ENCODE measurements around the gene TTC5.
"Not testable (repeated sequence)": the region's sequence is repeated elsewhere in the genome, so short reads cannot be mapped to it uniquely, and the experiment has no call there.

The TTC5 gene, protein sequence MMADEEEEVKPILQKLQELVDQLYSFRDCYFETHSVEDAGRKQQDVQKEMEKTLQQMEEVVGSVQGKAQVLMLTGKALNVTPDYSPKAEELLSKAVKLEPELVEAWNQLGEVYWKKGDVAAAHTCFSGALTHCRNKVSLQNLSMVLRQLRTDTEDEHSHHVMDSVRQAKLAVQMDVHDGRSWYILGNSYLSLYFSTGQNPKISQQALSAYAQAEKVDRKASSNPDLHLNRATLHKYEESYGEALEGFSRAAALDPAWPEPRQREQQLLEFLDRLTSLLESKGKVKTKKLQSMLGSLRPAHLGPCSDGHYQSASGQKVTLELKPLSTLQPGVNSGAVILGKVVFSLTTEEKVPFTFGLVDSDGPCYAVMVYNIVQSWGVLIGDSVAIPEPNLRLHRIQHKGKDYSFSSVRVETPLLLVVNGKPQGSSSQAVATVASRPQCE

DNA sequence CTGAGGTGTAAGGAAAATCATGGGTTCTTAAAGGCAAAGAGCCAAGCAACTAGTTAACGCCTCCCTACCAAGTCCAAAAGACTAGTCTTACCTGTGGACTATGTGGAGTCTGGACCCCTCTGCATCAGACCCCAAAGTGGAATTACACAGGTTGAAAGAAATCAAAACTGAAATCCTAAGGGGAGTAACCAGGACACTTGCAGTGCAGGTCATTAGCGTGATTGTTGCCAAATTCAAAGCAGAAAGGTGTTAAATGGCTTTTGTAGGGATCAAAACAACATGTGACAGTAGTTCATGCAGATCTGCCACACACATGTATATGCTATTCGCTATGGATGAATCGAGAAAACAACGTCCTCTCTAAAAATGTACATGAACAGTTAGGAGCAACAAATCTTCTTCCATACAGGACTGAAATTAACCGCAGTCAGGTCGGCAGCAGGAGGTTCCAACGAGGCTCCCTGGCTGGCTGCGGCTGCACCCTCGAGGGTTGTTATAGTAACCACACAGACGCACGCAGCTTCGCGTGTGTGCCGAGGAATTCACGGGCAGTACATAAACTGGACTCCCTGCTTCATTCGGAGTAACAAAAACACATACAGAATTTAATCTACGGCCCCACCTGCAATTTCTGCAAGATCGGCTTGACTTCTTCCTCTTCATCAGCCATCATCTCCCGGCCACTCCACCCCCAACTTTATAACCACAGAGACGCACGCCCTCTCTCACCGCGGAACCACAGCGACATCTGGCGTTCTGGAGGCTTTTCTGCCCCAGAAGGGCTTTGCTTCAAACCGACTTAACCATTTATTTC lies at the start of gene TTC5:
Gene TTC5 (minus strand): TSS at position 687 of the 814 bp plus-strand sequence. CDS start 14 bp downstream, at position 673.
- peak; percentile 68 for DNase-seq

DNA sequence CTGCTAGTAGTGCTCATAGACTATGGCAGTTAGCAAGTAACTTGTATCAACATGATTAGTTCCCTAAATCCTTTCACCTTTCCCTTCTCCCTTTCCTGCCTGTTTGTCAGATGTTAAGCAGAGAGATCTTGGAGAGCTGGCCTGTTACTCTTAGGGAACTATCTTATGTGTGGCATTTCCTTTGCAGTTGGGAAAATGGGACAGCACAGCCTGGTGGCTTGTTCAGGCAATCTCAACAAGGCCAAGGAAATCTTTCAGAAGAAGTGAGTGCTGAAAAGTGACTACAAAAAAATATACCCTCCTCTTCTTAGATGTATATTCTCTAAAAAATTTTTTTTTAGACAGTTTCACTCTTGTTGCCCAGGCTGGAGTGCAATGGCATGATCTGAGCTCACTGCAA lies 45.1 kb upstream of the TTC5 start:
- DNase-seq: no peak

DNA sequence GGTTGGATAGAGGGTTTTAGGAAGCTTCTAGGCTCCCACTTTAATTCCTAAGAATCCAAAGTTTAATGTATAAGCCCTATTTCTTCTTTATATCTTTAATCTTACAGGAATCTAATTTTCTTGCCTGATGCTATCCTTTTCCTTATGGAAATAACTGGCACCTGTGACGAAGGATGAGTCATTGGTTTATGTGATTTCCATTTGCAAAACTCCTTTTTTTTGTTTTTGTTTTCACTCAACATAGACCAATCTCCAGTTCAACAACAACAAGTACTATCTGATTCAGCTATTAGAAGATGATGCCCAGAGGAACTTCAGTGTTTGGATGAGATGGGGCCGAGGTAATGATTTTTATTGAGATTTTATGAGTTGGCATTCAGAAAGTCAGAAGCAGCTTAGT lies 44.5 kb upstream of the TTC5 start:
- DNase-seq: no peak

DNA sequence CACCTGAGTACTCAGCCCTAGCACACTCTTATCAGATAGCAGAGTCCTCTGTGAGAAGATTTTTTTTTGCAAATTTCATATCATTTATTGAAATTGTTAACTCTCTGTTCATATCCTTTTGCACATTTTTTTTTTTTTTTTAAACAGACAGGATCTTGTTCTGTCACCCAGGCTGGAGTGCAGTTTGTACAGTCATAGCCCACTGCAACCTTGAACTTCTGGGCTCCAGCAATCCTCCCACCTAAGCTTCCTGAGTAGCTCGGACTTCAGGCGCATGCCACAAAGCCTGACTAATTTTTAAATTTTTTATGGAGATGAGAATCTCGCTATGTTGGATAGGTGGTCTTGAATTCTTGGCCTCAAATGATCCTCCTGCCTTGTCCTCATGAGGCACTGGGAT lies 42.0 kb upstream of the TTC5 start:
- DNase-seq: no peak

DNA sequence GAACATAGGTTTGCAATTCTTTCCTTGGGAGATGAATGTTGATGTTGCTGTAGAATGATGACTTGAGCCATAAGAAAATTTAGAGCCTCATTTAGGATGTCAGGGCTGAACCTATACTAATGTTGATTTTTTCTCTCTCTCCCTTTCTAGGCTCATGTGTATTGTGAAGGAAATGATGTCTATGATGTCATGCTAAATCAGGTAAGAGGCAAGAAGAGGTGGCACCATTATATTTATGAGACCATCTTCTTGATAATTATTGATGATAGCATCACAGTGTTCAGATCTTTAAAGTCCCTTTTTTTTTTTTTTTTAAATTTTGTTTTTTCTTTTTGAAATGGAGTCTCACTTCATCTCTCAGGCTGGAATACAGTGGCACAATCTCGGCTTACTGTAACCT lies 41.0 kb upstream of the TTC5 start:
- DNase-seq: no peak

DNA sequence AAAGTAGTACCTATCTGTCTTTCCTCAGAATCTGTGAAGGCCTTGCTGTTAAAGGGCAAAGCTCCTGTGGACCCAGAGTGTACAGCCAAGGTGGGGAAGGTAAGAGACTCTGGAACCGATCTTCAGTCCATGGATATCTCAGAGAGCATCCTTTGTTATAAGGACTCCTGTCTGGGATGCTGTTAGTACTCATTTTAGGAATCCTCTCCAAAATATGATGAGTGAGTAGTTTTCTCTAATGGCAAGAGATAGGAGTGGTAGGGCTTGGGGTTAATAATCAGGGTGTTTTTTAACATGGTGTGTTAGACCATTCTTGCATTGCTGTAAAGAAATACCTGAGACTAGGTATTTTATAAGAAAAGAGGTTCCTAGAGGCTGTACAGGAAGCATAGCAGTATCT lies 39.6 kb upstream of the TTC5 start:
- no peak for DNase-seq

DNA sequence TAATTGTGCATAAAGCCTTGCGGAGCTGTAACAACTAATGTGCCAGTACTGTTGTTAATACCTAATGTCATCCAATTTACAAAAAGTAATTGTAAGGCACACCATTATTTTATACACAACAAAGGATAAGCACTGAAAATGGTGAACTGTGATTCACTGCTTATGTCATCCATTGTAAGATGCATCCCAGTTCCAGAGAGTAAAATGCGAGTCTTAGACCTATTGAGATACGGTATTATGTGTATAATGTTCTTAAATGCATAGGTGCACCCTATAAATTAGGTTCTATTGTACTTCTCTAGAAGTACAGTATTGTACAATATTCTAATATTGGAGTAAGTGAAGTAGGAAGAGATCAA lies 38.1 kb upstream of the TTC5 start:
- DNase-seq: no peak

DNA sequence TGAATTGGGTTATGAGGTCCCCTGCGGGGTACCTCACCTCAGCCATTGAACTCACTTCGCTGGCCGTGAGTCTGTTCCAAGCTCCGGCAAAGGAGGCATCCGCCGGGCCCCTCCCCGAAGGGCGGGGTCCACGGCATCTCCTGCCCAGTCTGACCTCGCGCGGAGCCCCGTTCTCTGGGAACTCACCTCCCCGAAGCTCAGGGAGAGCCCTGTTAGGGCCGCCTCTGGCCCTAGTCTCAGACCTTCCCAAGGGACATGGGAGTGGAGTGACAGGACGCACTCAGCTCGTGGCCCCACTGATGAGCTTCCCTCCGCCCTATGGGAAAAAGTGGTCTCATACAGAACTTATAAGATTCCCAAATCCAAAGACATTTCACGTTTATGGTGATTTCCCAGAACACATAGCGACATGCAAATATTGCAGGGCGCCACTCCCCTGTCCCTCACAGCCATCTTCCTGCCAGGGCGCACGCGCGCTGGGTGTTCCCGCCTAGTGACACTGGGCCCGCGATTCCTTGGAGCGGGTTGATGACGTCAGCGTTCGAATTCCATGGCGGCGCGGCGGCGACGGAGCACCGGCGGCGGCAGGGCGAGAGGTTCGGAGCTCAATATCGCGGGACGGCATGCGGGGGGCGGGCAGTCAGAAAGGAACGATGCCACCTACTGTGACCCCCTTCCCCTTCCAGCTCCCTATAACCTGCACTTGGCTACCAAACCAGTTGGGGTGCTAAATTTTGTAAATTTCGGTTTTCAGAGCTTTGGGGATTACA lies 37.5 kb upstream of the TTC5 start, which contains the start of gene PARP2:
Gene PARP2 (plus strand): TSS at position 544 of the 770 bp plus-strand sequence. CDS start 7 bp downstream, at position 551.
- peak; percentile 100 for DNase-seq

DNA sequence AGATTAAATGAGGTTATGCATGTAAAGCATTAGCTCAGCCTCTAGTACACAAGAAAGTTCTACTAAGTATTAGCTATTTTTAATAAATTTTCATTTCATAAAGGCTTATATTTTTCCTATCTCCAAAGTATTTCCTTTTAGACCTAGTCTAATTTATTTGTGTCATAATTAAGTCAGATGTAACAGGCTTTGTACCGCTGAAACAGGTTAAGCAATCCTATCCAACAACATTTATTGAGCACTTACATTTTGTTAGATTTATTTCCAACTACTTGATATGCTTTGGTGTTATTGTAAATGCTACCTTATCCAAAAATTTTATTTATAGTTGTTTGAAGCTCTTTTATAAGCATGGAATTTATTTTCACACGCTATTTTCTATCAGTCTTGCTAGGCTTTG lies 35.9 kb upstream of the TTC5 start:
- no peak for DNase-seq

DNA sequence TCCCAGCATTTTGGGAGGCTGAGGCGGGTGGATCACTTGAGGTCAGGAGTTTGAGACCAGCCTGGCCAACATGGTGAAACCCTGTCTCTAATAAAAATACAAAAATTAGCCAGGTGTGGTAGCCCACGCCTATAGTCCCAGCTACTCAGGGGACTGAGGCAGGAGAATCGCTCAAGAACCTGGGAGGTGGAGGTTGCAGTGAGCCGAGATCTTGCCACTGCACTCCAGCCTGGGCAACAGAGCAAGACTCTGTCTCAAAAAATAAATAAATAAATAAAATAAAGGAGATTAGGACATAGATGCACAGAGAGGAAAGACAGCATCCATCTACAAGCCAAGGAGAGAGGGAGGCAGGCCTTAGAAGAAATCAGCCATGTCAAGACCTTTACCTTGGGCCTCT lies 35.3 kb upstream of the TTC5 start:
- not testable (repeated sequence) for DNase-seq

DNA sequence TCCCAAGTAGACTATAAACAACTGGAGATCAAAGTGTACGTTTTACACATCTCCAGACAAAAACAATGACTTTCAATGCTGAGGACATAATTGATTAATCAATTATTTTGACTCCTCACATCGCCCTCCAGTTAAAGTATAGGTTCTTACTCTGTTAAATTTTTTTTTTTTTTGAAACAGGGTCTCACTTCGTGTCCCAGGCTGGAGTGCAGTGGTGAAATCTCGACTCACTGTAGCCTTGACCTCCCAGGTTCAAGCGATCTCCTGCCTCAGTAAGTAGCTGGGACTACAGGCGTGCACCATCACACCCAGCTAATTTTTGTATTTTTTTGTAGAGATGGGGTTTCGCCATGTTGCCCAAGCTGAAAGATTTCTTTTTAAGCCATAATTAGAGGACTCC lies 28.3 kb upstream of the TTC5 start:
- DNase-seq: no peak

DNA sequence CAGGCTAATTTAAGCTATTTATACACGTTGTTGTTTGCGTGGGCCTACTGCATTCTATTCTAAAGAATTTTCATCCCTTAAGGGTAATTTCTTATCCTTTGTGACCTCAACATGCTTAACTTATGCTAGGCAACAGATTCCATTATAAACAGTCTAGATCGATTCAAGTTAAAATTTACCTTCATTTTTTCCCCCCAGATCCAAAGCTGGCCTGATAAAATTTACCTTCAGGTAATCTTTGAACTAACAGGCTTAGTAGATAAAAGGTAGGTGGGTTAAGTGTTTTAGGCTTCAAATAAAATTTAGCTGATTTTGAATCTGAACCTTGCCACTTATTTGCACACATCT lies 27.7 kb upstream of the TTC5 start:
- DNase-seq: no peak

DNA sequence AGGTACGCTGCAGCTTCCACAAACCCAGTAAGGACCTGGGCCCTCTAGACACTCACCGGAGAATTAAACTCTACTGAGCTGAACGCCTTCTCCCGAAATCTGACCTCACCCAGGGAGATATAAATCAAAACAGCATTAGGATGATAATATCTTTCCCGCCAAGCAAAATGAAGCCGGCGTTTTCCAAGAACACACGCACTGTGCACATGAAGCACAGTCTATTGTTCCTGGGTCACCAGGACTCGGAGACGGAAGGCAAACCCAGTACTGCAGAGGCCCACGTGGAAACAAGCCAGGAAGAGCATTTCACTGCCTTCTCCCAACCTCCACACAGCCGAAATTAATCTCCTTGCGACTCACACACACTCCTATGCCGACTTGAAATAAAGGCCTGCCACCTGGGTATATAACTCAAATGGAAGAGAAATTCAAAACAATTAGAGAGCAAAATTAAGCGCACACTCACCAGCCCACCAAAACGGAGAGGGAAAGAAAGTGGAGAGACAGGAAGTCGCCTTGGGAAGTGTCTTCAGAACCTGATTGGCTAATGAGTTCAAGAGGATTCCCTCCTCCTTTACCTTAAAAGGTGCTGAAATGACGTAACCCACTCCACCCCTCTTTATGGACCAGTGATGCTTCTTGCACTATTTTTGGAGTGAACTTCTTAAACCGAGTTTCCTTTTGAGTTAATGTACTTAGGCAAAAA lies 27.2 kb upstream of the TTC5 start, which contains the start of gene CCNB1IP1:
Gene CCNB1IP1 (minus strand): TSS at position 492 of the 706 bp plus-strand sequence. CDS start 16,756 bp downstream, outside the sequence.
- peak; percentile 96 for DNase-seq

DNA sequence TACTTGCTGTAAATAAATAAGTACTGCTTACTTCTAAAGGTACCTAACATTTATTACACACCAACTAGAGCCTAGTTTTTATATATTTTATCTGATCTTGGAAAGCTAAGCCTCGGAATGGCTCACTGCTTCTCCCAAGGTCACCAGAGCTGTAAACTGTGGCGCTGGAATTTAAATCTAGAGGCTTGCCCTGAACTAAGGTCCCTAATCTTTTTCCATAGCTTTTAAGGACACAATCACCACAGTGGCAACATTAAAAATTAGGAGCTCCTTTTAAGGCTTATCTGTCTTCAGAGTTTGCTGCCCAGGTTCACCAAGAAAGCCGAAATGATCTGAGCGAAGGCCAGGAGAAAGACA lies 26.7 kb upstream of the TTC5 start:
- DNase-seq: no peak

DNA sequence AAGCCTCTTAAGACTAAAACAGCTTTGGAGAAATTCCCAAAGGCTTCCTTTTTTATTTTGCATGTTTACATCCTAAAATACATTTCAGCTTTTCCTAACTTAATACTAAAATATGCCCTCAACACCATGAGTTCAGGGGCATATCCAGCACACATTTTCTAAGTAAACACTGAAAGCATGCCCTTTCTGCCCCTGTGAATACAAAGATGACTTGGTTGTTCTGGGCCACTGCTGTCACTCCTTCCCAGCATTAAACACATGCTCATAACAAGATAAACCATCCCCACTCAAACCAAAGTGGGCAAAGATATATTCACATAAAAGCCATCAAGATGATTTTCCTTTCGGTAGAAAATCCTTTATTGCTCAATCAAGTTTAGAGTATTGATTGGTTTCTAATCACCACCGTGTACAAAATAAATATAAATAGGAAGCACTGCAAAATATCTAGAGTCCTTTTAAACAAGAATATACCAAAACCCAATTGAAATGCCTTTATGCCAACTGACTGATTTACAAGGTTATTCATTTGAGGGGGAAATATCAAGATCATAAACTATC lies 25.4 kb upstream of the TTC5 start:
- DNase-seq: no peak

DNA sequence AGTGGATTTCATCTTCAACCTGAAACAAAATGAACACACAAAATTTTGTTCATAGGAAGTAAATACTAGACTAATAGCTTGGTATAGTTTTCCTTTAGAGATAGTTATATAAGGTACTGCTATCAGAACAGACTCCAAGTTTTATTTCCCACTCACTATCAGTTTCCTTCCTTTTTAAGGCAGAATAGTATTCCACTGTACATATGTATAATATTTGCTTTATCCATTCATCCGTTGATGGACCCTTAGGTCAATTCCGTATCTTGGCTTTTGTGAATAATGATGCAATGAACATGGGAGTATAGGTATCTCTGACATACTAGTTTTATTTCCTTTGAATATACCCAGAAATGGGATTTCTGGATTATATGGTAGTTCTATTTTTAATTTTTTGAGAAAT lies 23.6 kb upstream of the TTC5 start:
- no peak for DNase-seq

DNA sequence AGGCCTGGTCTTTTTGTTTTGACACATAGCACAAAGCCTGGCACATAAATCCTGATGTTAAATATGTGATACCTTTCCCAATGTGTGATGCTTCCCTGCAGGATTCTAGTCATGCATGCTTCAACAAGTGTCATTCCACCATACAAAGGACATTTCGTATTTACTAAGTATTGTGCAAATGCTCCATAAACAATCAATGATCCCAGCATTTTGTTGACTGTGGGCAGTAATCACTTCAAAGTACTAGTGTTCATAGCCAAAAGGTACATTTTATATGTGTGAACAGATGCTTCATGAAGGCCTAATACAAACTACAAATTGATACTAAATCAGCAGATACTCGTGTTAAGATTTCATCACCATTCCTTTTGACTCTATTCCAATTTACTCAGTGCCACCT lies 23.0 kb upstream of the TTC5 start:
- DNase-seq: no peak

DNA sequence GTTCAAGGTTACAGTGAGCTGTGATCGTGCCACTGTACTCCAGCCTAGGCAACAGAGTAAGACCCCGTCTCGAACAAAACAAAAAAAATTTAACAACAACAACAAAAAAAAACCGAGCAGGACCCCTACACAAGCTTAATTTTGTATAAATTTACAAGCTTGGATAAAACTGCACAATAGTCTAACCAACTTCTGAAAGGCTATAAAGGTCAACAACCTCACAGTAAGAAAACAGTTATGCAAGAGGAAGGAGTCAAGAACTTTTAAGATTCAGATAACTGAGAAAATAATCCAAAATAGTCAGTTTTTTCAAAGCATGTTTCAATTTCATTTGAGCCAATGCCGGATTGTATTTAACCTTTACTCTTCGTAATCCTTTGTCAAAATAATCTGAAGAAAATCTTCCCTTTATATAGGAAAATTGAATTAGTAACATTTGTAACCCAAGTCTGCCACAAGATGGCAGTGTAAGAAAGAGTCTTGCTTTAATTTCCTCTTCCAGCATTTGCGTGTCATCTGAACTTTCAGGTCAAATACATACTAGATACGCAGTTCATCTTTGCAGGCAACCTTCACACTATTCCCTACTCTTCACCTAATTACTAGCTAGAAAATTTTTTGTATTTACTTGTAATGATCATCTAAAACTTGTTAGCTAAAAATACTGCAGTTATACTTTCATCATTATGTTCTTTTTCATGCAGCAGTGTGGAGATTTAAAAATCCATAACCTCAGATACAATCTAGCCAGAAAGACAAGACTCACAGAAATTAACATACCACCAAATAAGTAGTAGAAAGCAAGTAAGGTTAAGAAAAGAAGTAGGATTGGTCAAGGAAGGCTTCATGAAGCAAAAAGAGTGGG lies 21.5 kb upstream of the TTC5 start:
- peak; percentile 32 for DNase-seq

DNA sequence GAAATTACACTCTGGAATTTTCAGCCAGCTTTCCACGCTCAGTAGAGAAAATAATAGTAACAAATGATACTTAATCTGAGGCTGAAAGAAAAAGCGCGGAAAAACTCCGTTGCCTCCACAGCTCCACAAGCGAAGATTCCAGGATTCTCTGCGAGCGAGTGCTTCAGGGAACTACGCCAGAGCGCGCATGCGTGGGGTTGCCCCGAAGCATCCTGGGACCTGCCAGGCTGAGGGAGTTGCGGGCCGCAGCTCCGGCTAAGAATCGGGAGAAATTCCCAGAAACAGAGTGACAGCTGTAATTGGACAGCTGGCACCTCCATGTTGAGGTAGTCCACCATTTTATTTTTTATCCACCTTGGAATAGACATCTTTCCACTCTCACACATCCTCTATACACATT lies 12.0 kb upstream of the TTC5 start:
- no peak for DNase-seq

DNA sequence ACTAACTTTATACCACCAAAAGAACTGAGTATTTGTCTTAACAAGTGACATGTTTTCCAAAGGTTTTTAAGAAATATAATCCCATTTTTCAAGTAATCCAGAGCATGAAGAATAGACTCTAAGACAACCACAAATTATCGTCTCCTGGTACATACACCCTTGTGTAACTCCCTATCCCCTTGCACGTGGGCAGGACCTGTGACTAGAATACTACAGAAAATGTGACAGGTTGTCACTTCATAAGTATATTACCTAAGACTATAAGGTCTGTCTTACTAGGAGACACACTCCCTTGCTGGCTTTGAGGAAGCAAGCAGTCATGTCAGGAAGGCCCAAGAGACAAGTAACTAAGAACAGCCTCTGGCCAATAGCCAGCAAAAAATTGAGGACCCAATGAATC lies 8.3 kb upstream of the TTC5 start:
- no peak for DNase-seq

DNA sequence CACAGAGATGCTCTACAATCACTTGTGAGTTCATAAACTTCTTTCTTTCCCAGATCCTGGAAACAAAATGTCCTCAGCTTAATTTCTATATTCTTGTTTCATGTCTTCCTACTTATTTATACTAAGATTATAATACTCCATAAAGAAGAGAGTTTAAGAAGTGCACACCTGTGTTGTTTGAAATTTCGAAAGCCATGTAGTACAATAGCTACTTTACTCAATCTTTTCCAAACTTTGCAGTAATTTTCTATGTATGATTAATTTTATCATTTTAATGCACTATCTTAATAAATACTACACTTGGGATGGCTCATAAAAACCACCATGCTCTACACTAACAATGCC lies 300 bp upstream of the TTC5 start:
- no peak for DNase-seq

Measured in DMS 273 treated with DMSO at 0.1 percent for 48 hours (cell line).